Measurements from ENCODE around the gene PIPOX.

Gene PIPOX

DNA sequence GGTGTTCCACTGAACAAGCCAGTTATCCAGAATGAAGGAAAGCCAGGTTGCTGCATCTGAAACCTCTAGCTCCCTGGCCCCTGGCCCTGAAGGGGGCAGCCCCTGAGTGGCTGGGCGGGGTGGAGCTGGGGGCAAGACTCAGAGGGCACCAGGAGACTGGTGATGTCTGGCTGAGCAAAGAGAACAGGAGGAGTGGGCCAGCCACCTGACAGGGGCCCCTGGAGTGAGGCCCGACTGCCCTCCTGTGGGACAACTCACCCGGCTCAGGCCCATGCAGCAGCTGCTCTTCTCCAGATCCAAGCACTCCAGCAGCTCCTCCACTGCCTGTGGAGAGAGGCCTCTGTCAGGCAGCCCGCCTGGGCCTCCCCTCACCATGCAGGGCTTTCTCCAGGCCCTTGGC is 60.4 kb downstream of the PIPOX start:
- Histone ChIP-seq H3K4me1 (peaks cover 0 to 2% (median 0%) of the 10 kb centered on the region in 4 donors), H3K4me3 (no peak overlapping the region), H3K27ac (no peak overlapping the region), H3K9me3 (no peaks in the 10 kb centered on the region), H3K27me3 (no peaks in the 10 kb centered on the region), H3K36me3 (peaks cover 68 to 97% (median 89%) of the 10 kb centered on the region in 3 donors)
- TF ChIP-seq, protein P1, sequence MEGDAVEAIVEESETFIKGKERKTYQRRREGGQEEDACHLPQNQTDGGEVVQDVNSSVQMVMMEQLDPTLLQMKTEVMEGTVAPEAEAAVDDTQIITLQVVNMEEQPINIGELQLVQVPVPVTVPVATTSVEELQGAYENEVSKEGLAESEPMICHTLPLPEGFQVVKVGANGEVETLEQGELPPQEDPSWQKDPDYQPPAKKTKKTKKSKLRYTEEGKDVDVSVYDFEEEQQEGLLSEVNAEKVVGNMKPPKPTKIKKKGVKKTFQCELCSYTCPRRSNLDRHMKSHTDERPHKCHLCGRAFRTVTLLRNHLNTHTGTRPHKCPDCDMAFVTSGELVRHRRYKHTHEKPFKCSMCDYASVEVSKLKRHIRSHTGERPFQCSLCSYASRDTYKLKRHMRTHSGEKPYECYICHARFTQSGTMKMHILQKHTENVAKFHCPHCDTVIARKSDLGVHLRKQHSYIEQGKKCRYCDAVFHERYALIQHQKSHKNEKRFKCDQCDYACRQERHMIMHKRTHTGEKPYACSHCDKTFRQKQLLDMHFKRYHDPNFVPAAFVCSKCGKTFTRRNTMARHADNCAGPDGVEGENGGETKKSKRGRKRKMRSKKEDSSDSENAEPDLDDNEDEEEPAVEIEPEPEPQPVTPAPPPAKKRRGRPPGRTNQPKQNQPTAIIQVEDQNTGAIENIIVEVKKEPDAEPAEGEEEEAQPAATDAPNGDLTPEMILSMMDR (IDR thresholded peaks at IDR 0.05), result no peak
- intact Hi-C loops (cut with DNase I; ENCODE audit: low total_unique reads), result no loop called here
- no peak for DNase-seq
